Astrocyte (in vitro differentiated cells and primary cell): ENCODE results near the gene FMN1. TPM values are rescaled to one million over a fixed set of nuclear protein-coding genes. Genes with fewer than 3 reads are reported as not detected.

Experiments
- DNase-seq: peaks from one replicate; pipeline ENCODE4 v3.0.0-alpha.2; 2010; ENCODE audit warnings: low read depth
- FAIRE-seq: peaks from 2 replicates; lab custom pipeline; 2011; peaks lifted over from hg19 to GRCh38; lab: Jason Lieb, UNC
- H2AFZ ChIP-seq: 2 replicates; pipeline ENCODE4 v1.6.0; 2012; ENCODE audit warnings: low read depth, low read length, inconsistent platforms
- H3K27ac ChIP-seq: 2 replicates; pipeline ENCODE4 v1.5.1; 2011; ENCODE audit warnings: low read depth, low read length, inconsistent platforms
- H3K27me3 ChIP-seq: 2 replicates; pipeline ENCODE4 v1.6.0; 2011; ENCODE audit warnings: low read length, inconsistent platforms; ENCODE audit not compliant: insufficient read depth
- H3K36me3 ChIP-seq: 2 replicates; pipeline ENCODE4 v1.5.1; 2011; ENCODE audit warnings: low read length, inconsistent platforms; ENCODE audit not compliant: insufficient read depth
- H3K4me1 ChIP-seq: 2 replicates; pipeline ENCODE4 v1.5.1; 2011; ENCODE audit warnings: low read length, inconsistent platforms; ENCODE audit not compliant: insufficient read depth
- H3K4me2 ChIP-seq: 2 replicates; pipeline ENCODE4 v1.6.0; 2012; ENCODE audit warnings: low read length, inconsistent platforms
- H3K4me3 ChIP-seq: 2 replicates; pipeline ENCODE4 v1.5.1; 2011; ENCODE audit warnings: low read depth, mild to moderate bottlenecking, low read length, inconsistent platforms; ENCODE audit not compliant: insufficient read depth
- H3K79me2 ChIP-seq: 2 replicates; pipeline ENCODE4 v1.6.0; 2012; ENCODE audit warnings: mild to moderate bottlenecking, low read length, inconsistent platforms; ENCODE audit not compliant: insufficient read depth
- H3K9ac ChIP-seq: 2 replicates; pipeline ENCODE4 v1.6.0; 2012; ENCODE audit warnings: mild to moderate bottlenecking, low read length, inconsistent platforms
- H3K9me3 ChIP-seq: 2 replicates; pipeline ENCODE4 v1.5.1; 2012; ENCODE audit warnings: low read depth, mild to moderate bottlenecking, low read length, inconsistent platforms; ENCODE audit not compliant: insufficient read depth
- H4K20me1 ChIP-seq: 2 replicates; pipeline ENCODE4 v1.6.0; 2012; ENCODE audit warnings: low read length, inconsistent platforms; ENCODE audit not compliant: insufficient read depth
- H3K27ac Mint-ChIP-seq: one replicate; pipeline ENCODE4 v1.8.0; 2021; ENCODE audit warnings: mild to moderate bottlenecking, mixed read lengths; ENCODE audit not compliant: unreplicated experiment
- H3K27me3 Mint-ChIP-seq: one replicate; pipeline ENCODE4 v1.8.0; 2021; ENCODE audit warnings: low read depth, mixed read lengths; ENCODE audit not compliant: unreplicated experiment
- H3K36me3 Mint-ChIP-seq: one replicate; pipeline ENCODE4 v1.8.0; 2021; ENCODE audit warnings: low read depth, mixed read lengths; ENCODE audit not compliant: unreplicated experiment
- H3K4me1 Mint-ChIP-seq: one replicate; pipeline ENCODE4 v1.8.0; 2021; ENCODE audit warnings: low read depth, mixed read lengths; ENCODE audit not compliant: unreplicated experiment
- H3K4me3 Mint-ChIP-seq: one replicate; pipeline ENCODE4 v1.8.0; 2021; ENCODE audit warnings: mild to moderate bottlenecking, moderate library complexity, mixed read lengths; ENCODE audit not compliant: unreplicated experiment
- H3K9me3 Mint-ChIP-seq: one replicate; pipeline ENCODE4 v1.8.0; 2021; ENCODE audit warnings: mild to moderate bottlenecking, mixed read lengths; ENCODE audit not compliant: unreplicated experiment
- EZH2 ChIP-seq: IDR thresholded peaks from 2 replicates; pipeline ENCODE4 v1.6.1; 2012; ENCODE audit warnings: mild to moderate bottlenecking, low read length, inconsistent platforms; ENCODE audit not compliant: insufficient read depth
- total RNA-seq: library from RNA; stranded (reverse); gene quantifications from 2 replicates; pipeline ENCODE4 v1.2.1, GENCODE V29; 2021
- TF ChIP-seq, protein P1 (sequence below): IDR thresholded peaks from 2 replicates; pipeline ENCODE4 v1.5.1; 2011; ENCODE audit warnings: low read depth, mild to moderate bottlenecking, inconsistent platforms, low read length, moderate library complexity; ENCODE audit not compliant: insufficient read depth

Gene FMN1
- total RNA-seq, 1 donor from 2014 or later = 5.3 TPM

GRCh38 chr15:33089165-33089877, 105.2 kb downstream of the FMN1 start:
- no peaks in the 10 kb centered on the region for H3K9me3 ChIP-seq
- no peaks in the 10 kb centered on the region for H3K9me3 Mint-ChIP-seq
- H4K20me1 ChIP-seq = no peaks in the 10 kb centered on the region
- FAIRE-seq (no peak), DNase-seq (no peak)
- no peaks in the 10 kb centered on the region for H3K27me3 Mint-ChIP-seq
- H3K36me3 ChIP-seq = no peaks in the 10 kb centered on the region
- no peak overlapping the region for H3K4me2 ChIP-seq
- no peaks in the 10 kb centered on the region for H3K79me2 ChIP-seq
- peaks cover 4% of the 10 kb centered on the region for H3K4me1 ChIP-seq
- H3K36me3 Mint-ChIP-seq = no peaks in the 10 kb centered on the region
- TF ChIP-seq, protein P1, sequence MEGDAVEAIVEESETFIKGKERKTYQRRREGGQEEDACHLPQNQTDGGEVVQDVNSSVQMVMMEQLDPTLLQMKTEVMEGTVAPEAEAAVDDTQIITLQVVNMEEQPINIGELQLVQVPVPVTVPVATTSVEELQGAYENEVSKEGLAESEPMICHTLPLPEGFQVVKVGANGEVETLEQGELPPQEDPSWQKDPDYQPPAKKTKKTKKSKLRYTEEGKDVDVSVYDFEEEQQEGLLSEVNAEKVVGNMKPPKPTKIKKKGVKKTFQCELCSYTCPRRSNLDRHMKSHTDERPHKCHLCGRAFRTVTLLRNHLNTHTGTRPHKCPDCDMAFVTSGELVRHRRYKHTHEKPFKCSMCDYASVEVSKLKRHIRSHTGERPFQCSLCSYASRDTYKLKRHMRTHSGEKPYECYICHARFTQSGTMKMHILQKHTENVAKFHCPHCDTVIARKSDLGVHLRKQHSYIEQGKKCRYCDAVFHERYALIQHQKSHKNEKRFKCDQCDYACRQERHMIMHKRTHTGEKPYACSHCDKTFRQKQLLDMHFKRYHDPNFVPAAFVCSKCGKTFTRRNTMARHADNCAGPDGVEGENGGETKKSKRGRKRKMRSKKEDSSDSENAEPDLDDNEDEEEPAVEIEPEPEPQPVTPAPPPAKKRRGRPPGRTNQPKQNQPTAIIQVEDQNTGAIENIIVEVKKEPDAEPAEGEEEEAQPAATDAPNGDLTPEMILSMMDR = no peak
- TF ChIP-seq EZH2 = no peak
- no peak overlapping the region for H3K27ac Mint-ChIP-seq
- H3K4me3 Mint-ChIP-seq = no peak overlapping the region
- H3K4me3 ChIP-seq = no peak overlapping the region
- no peak overlapping the region for H2AFZ ChIP-seq
- no peaks in the 10 kb centered on the region for H3K27me3 ChIP-seq
- no peak overlapping the region for H3K9ac ChIP-seq
- peaks cover 28% of the 10 kb centered on the region for H3K4me1 Mint-ChIP-seq
- no peak overlapping the region for H3K27ac ChIP-seq

GRCh38 chr15:33086500-33087121, 107.9 kb downstream of the FMN1 start:
- Mint-ChIP-seq H3K27me3 (no peaks in the 10 kb centered on the region), H3K9me3 (no peaks in the 10 kb centered on the region), H3K4me1 (peaks cover 19% of the 10 kb centered on the region), H3K27ac (no peak overlapping the region), H3K4me3 (no peak overlapping the region), H3K36me3 (no peaks in the 10 kb centered on the region)
- H3K79me2 ChIP-seq = no peaks in the 10 kb centered on the region
- H4K20me1 ChIP-seq = no peaks in the 10 kb centered on the region
- no peak overlapping the region for H3K4me3 ChIP-seq
- peak; percentile 60 for DNase-seq
- no peak overlapping the region for H2AFZ ChIP-seq
- H3K4me2 ChIP-seq = no peak overlapping the region
- H3K9ac ChIP-seq = peak overlapping the region; percentile 9
- peak; percentile 97 for FAIRE-seq
- H3K27me3 ChIP-seq = no peaks in the 10 kb centered on the region
- peaks cover 8% of the 10 kb centered on the region for H3K4me1 ChIP-seq
- no peaks in the 10 kb centered on the region for H3K9me3 ChIP-seq
- TF ChIP-seq EZH2 = no peak
- TF ChIP-seq, protein P1 = peak; percentile 73
- H3K36me3 ChIP-seq = no peaks in the 10 kb centered on the region
- no peak overlapping the region for H3K27ac ChIP-seq

- Histone ChIP-seq H2AFZ (no peak overlapping the region), H3K36me3 (no peaks in the 10 kb centered on the region), H4K20me1 (no peaks in the 10 kb centered on the region), H3K4me2 (no peak overlapping the region), H3K4me3 (no peak overlapping the region), H3K9me3 (no peaks in the 10 kb centered on the region), H3K4me1 (peaks cover 8% of the 10 kb centered on the region), H3K9ac (no peak overlapping the region), H3K27me3 (no peaks in the 10 kb centered on the region), H3K79me2 (no peaks in the 10 kb centered on the region), H3K27ac (no peak overlapping the region)
- TF ChIP-seq, protein P1 = no peak
- TF ChIP-seq EZH2 = no peak
- H3K36me3 Mint-ChIP-seq = no peaks in the 10 kb centered on the region
- peak overlapping the region; percentile 60 for H3K27ac Mint-ChIP-seq
- H3K4me3 Mint-ChIP-seq = no peak overlapping the region
- no peak for DNase-seq
- no peaks in the 10 kb centered on the region for H3K27me3 Mint-ChIP-seq
- H3K4me1 Mint-ChIP-seq = peaks cover 15% of the 10 kb centered on the region
- no peak for FAIRE-seq
- H3K9me3 Mint-ChIP-seq = no peaks in the 10 kb centered on the region
Measured at GRCh38 chr15:33084661-33085060, 109.9 kb downstream of the FMN1 start.
